NCI-H1105 (cell line): ENCODE results near the gene PFKP.
"Not testable (repeated sequence)": the region's sequence is repeated elsewhere in the genome, so short reads cannot be mapped to it uniquely, and the experiment has no call there.

Experiments used
- DNase-seq: peaks from one replicate; lab custom pipeline; 2025; lab: John Stamatoyannopoulos, UW

Gene PFKP

DNA sequence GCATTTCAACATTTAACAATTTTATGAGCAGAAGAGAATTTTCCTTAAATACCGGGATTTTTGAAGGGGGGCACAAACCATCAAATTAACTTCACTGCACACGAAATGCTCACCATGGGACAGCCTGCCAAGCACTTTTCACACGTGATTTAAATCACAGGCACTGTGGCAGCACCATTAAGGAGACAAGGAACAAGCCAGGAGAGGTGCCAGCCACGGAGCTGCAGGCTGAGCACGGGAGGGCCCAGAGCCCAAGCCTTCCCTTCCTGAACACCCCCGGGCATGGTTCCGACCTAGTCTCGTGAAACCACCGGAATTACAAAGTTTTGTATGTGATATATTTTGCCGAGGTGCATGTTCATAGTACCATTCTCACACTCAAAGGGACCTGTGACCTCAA lies 91.8 kb downstream of the PFKP start:
- no peak for DNase-seq

DNA sequence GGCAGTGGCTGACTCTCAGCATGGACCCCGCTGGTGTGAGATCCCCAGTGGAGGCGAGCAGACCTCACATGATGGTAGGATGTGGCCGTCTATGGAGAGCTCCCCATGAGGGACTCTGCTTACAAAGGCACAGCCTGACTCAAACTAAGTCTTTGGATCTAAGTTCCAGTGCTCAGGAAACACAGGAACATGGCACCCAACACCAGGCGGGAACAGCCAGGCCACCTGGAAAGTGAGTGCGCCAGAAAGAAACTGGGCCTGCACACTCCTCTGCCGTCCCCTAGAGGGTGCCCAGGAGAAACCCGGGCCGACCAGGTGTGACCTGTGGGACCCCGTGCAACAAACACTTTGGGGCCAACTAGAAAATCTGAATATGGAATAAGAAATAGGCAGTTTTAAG lies 95.2 kb downstream of the PFKP start:
- DNase-seq: no peak

DNA sequence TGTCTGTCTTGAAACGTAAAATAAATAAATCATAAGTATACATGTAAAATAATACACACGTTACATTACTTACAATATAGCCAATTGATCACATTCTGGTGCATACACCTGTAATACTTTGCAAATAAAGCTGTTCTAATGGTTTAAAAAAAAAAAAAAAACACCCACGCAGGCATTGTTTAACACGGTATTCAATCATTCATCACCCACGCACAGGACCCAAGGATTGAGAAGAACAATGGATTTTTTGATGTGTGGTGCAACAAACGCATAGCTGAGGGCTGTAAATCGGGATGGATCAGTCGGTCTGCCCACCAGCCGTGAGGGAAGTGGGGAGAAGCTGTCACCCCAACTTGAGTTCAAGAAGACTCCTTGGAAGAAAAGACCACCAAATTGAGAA lies 96.5 kb downstream of the PFKP start:
- no peak for DNase-seq

DNA sequence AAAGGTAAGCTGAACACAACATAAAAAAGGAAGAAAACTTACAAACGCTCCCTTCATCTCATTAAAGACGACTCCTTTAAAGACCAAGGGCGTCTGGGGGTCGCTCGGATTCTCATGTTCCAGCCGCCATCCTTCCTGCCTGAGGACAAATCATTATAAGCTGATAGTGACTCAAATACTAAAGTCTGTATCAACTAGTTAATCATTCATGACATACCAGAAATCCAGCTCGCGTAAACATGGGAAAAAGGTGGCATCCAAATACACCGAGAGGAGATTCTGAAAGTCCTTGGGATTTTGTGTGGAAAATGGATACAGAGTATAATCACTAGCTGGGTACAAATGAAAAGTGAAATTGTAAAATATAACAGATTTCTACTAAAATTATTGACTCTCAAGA lies 97.8 kb downstream of the PFKP start:
- DNase-seq: no peak

DNA sequence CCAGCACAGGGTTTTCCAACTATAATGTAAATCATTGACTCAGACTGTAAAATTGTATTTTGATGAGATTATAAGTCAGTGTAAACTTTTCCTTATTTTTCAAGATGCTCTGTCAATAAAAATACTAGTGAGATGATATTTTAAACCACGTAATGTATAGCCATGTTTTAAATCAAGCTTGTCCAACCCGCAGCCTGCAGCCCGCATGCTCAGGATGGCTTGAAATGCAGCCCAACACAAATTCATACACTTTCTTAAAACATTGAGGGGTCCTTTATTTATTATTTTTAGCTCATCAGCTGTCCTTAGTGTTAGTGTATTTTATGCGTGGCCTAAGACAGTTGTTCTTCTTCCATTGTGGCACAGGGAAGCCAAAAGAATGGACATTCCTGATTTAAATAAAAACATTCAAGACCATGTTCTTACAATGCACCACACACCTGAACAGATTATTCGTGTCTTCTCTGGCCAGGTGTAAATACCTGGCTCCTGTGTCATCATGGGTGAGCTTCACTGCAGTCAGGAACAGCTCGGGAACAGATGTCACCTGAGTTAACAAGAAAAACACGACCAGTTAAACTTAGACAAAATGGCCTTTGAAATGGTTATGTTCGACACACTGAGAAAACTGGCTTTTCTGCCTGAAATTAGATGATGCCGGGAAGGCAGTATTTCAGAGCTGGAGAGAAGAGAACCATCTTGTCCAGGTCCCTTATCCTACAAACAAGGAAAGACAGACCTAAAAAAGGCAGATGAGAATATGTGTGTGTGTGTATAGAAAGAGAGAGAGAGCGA lies 99.3 kb downstream of the PFKP start:
- DNase-seq: no peak

DNA sequence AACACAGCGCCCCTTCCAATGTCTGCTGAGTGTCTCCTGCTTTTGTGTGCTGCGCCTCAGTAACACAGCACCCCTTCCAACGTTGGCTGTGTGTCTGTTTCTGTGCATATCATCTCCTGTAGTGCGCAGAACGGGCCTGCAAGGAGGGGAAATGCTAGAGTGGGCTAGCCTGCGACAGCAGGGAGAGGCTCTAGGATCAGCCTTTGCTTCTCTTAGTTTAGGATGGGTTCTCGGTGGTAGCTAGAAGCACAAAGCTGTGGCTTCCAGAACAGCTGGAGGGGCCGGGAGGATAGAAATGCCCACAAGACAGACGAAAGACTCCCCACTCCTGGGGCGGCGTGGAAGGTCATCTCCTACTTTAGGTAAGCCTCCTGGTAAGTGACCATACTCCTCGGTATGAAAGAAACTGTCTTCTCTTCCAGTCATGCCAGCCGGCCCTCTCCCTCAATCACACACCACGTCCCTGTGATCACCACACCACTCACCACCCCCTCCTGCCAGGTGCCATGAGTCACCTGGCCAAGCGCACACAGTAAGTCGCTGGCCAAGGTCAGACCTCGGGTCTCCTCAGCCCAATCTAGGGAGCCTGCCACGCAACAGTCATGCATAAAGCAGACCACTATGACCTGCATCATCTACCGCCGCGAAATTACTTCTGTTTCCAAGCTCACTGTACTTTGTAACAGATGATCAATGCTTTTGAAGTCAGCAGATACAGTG lies 100.4 kb downstream of the PFKP start:
- DNase-seq: no peak

DNA sequence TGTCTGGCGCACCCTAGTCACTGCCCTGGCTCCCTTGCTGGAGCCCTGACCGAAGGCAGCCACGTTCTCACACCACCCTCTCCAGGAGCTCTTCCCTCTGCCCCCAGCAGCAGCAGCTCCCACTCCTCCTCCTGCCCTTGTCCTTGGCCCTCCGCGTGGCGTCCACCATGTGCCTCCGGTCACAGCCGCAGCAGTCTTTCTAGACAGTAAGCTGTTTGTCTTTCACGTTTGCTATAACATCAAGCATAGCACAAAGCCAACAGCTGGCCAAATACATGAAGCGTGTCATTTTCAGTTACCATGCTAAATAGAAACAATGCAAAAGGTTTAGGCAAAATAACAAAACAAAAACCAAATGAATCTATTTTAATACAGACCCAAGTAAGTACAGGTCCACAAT lies 101.9 kb downstream of the PFKP start:
- DNase-seq: no peak

DNA sequence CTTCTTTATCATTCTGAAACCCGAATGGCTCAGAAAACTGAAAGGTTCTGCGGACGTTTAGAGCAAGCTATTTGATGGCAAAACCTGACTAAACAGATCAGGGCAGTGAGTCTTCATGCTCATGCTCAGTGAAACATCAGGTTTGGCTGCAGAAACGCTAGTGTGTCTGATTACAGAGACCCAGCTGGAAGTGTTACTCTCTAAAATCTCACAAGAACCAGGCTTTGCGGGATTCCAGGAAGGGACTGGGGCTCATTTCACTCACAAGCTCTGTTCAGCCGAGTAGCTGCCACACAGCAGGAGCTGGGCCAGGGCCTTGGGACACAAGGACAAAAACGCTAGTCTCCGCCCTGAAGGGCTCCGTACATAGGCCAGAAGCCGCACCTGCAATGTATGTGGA lies 102.3 kb downstream of the PFKP start:
- no peak for DNase-seq

DNA sequence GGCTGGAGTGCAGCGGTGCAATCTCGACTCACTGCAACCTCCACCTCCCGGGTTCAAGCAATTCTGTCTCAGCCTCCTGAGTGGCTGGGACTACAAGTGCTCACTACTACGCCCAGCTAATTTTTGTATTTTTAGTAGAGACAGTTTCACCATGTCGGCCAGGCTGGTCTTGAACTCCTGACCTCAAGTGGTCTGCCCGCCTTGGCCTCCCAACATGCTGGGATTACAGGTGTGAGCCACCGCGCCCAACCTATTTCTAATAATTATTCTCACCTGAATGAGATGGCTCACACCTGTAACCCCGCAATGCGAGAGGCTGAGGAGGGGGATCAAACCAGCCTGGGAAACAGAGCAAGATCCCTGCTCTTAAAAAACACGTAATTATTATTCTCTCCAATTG lies 104.1 kb downstream of the PFKP start:
- DNase-seq: not testable (repeated sequence)

DNA sequence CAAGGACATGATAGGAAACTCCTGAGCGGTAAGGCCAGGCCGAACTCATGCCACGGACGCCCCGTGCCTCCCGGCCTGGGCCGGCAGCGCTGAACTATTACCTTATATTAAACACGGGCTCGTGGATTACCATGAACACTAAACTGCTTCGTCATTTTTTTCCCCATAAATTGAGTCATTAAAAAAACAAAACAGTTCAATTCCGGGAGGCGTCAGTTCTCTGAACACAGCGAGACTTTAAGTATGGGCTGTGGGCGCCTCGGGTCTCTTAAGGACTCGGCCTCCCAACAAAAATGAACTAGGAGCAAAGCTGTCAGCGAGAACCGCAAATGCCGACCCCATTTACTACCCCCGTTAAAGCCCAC lies 104.7 kb downstream of the PFKP start:
- DNase-seq: no peak

DNA sequence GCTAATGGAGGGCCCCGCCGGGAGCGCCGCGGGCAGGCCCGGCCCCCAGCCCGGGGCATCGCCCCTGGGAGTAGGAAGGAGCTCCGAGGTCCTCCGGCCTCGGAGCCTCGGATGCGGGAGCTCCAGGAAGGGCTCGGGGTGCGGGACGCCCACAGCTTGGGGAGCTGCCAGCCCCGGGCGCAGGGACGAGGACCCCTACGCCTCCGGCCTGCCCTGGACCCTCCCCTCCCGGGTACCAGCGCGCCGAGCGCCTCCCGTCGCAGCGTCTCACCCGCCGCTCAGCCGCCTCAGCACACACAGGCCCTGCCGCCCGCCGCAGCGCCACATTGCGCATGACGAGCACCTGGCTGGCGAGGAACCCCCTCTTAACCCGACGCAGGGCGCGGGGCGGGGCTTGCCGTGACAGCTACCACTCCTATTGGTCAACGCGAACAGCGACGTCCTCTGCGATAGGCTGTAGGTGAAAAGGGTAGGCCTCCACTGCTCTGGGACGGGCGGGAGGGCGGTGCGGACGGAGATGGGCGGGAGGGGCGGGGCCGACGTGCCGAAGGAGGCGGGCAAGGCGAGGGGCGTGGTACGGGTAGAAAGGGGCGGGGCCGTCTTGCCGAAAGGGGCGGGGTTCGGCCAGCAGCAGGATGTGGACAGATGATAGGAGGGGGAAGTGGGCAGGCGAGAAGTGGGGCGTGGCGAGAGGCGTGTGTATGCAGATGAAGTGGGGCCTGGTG lies 105.3 kb downstream of the PFKP start, which contains the start of gene PITRM1:
Gene PITRM1, minus strand, starts transcription at position 337 of the 725 bp plus-strand sequence. Its CDS starts 10 bp downstream, at position 327.
- peak; percentile 86 for DNase-seq

DNA sequence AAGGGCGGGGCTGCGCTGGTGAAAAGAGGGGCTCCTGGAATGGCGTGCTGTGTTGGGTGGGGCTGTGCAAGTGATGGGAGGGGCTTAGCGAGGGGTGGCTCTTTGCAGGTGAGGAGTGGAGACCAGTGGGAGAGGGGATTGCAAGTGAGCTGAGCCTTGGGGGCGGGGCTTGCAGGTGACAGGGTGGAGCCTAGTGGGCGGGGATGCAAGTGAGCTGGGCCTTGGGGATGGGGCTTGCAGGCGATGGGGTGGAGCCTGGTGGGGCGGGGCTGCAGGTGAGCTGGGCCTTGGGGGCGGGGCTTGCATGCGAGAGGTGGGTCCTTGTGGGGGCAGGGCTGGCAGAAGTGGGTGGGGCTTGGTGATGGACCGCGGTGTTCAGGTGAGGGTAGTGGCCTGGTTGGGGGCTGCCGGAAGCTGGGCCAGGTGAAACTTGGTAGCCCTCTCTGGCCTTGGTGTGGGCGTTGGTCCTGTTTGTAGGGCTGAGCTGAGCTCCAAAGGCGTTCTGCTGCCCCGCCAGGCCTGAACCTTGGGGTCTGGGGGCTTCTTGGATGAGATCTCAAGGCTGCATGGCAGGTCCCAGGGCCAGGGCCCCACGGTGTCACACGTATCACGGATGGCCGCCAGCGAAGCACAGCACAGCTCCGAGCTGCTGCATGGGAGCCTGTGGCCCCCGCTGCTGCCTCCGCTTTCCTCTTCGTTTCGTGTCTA lies 106.0 kb downstream of the PFKP start:
- no peak for DNase-seq

DNA sequence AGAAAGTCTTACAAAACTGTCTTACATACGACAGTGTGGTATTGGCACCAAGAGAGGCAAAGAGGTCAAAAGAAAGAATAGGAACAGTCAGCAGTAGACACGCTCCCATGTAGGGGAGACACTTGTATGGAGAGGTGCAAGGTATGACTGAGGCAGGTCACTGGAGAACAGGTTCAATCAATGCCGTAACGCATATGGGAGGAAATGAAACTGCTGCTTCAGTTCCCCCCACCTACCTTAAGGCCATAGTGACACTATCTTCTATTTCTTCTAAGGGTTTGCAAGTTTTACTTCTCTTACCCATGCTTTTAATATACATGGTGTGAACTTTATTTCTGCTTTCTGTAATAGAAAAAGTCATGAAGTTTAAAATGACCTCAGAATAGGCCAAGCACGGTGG lies 110.7 kb downstream of the PFKP start:
- DNase-seq: no peak

DNA sequence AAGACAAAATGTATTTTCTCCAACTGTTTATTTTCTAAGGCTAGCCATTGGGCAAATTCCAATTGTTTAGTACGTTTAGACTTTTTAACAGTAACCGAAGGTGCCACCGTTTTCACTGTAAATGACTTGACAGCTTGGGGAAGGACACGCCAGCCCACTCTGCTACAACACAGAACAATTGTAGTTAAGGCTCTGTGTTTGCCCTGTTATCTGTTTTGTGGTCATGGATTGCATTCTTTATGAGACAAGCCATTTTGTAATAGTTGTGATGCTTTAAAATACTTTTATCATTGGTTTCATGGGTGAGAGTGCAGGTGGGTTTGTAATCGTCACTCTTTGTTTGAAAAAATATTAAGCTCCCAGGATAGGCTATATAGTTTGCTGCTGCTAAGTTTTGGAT lies 111.8 kb downstream of the PFKP start:
- no peak for DNase-seq

DNA sequence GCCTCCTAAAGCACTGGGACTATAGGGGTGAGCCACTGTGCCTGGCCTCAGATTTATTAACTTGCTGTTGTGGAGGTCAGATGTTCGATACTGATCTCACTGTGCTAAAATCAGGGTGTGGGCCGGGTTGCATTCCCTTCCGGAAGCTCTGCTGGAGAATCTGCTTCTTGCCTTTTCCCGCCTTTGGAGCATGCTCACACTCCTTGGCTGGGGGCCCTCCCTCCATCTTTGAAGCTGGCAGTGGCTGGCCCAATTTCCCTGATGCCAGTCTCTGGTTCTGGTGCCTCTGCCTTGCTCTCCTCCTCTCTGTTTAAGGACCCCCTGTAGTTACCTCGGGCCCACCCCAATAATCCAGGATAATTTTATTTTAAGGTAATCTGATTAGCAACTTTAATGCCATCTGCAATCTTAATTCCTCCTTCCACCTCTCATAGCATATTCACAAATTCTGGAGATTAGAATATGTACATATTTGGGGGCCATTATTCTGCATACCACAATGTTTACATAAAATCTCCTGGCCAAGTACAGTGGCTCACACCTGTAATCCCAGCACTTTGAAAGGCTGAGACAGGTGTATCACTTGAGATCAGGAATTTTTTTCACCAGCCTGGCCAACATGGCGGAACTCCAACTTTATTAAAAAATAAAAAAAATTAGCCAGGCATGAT lies 113.1 kb downstream of the PFKP start:
- DNase-seq: no peak

DNA sequence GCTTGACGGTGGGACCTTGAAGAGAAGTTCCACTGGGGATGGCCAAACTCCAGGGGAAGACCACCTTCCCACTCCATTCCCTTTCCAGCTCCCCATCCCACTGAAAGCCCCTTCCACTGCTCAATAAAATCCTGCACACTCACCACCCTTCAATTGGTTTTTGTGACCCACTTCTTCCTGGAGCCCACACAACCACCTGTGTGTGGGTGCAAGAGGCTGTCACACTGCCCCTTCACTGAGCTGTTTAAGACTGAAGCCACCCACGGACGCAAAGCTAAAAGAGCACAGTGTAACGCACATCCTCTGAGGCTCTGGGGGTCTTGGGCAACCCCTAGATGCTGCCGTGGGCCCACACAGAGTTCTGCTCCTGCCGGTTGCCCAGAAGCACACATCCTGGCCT lies 118.0 kb downstream of the PFKP start:
- no peak for DNase-seq

DNA sequence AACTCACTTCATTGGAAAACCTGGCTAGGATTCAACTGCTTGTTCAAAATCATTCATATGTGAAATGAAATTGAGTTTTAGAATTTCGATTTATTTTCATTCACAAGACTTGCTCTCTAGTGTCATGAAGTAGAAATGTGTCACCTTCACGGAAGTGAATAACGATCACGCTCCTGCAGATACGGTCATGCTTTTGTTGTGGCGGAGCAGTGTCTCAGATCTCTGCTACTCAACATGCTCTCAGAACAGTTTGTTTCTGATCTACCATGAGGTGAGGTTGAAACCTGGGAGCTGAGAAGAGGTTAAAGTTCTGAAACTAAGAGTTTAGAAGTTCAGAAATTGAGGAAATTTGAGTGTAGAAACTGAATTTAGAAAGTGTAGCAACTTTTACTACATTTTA lies 119.0 kb downstream of the PFKP start:
- no peak for DNase-seq
